ENCODE data around the gene ZNF383.
"Not testable (repeated sequence)": the region's sequence is repeated elsewhere in the genome, so short reads cannot be mapped to it uniquely, and the experiment has no call there.

Gene ZNF383

DNA sequence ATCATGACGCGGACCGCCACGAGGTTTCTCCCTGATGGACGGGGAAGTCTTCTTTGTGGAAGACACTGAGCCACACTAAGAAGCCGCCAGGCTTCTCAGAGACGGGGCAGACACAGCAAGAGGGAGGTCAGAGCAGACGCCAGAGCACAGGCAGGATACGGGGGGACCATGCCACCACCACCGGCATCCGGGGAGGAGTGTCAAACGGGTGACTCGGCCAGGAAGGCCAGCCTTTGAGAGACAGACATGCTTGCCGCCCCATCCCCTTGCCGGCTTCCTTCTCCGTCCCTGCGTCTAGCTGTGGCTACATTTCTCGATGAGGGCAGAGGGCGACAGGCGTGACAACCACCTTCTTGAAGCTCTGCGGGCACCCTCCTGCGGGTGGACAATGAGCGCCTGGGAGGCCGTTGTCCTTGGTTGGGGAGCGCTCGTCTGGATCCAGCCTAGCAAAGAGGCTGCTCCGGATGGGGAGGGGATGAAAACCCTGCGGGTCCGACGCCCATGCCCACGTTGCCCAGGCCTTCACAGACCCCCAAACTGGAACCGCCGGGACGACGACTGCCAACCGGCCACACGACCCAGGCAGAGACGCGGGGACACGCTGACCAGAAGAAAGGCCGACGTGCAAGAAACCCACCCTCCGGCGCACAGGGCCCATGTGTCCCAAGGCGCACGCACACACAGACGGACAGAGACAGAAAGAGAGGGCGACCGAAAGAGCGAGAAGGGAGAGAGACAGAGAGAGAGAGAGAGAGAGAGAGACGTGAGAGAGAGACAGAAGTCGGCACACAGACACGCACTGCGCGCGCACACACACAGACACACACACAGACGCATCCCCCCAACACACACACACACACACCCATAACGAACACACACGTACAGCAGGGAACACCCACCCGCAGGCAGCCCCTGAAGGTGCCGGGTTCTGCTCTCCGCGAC is 75.3 kb downstream of the ZNF383 start:
- not testable (repeated sequence) for DNase-seq (ENCODE audit: low read depth)

DNA sequence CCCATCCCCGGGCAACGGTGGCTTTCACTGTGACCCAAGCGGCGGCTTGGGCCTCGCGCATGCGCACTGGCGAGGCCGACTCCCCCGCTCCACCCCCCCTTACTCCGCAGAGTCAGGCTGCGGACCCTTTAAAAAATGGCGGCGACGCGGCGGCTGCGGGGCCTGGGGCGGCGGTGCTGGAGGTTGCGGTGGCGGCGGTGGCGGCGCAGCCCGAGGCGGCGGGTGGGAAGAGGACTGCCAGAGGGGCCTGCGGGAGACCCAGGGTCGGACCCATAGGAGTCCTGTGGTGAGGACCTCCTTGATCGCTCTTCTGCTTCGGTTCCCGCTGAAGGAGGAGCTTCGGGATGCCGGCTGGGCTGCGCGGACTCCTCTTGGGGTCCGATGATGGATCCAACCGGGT is 76.2 kb downstream of the ZNF383 start:
- not testable (repeated sequence) for DNase-seq (ENCODE audit: low read depth)

Measured in T follicular helper cell (primary cell).